Esophagus squamous epithelium (tissue), 4 donors: Measurements from ENCODE around the gene BCL7C.

Experiments used
- POLR2A ChIP-seq, 4 donors: fragments of 450-650 bp; IDR thresholded peaks; one replicate each; pipeline ENCODE4 v1.6.1; 2017; ENCODE audit warnings: antibody characterized with exemption in 4 of 4, mild to moderate bottlenecking in 4 of 4, moderate library complexity in 3 of 4
- TF ChIP-seq, protein P1 (sequence below), 6 experiments: fragments of 450-650 bp in 4 of 6; fragments of 200-600 bp in 2 of 6; sonication (generic) in 2 of 6; IDR thresholded peaks; one replicate each; pipeline ENCODE4 v1.5.1; 2016 to 2019; ENCODE audit warnings: antibody characterized with exemption in 6 of 6, mild to moderate bottlenecking in 4 of 6, moderate library complexity in 4 of 6

DNA sequence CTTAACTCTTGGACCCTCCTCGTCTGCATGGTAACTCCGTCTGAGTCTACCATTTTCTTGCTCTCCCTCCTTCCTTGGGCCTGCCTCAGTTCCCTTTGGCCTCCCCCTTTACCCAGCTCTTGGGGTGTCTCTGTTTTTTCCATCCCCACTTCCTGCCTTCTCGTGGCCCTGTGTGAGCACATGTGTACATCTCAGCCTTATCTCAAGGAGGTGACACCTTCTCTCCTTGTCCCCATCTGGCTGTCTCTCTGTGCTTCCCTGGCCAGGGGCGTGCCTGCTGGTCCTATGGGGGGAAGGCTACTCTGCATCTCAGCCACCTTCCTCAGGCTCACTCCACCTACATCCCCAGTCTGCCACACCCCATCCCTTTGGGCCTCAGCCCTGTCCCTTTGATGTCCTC is 9.1 kb upstream of the BCL7C start:
- TF ChIP-seq, protein P1, sequence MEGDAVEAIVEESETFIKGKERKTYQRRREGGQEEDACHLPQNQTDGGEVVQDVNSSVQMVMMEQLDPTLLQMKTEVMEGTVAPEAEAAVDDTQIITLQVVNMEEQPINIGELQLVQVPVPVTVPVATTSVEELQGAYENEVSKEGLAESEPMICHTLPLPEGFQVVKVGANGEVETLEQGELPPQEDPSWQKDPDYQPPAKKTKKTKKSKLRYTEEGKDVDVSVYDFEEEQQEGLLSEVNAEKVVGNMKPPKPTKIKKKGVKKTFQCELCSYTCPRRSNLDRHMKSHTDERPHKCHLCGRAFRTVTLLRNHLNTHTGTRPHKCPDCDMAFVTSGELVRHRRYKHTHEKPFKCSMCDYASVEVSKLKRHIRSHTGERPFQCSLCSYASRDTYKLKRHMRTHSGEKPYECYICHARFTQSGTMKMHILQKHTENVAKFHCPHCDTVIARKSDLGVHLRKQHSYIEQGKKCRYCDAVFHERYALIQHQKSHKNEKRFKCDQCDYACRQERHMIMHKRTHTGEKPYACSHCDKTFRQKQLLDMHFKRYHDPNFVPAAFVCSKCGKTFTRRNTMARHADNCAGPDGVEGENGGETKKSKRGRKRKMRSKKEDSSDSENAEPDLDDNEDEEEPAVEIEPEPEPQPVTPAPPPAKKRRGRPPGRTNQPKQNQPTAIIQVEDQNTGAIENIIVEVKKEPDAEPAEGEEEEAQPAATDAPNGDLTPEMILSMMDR (IDR thresholded peaks at IDR 0.05), result no peak
- no peak for TF ChIP-seq POLR2A (IDR thresholded peaks at IDR 0.05)
